Measurements from ENCODE around the gene LDHA.

LDHA gene

DNA sequence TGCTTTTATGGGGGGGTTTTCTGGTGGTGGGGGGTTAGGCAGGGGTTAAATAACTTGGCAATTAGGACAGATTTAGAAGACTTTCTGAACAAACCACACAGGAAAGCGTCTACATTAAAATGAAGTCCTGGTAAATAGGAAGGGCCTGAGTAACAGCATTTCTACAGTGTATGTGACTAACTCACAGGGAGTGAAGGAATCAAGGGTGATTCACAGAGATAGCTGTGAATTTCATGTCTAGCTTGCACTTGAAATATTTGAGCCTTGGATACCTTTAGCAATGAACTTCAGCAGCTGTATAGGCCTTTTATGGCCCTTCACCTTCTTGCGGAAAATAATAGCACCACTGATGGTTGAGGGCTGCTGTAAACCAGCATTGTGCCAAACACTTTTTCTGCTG is 26.1 kb upstream of the LDHA start (continued):
- TF ChIP-seq, protein P1, sequence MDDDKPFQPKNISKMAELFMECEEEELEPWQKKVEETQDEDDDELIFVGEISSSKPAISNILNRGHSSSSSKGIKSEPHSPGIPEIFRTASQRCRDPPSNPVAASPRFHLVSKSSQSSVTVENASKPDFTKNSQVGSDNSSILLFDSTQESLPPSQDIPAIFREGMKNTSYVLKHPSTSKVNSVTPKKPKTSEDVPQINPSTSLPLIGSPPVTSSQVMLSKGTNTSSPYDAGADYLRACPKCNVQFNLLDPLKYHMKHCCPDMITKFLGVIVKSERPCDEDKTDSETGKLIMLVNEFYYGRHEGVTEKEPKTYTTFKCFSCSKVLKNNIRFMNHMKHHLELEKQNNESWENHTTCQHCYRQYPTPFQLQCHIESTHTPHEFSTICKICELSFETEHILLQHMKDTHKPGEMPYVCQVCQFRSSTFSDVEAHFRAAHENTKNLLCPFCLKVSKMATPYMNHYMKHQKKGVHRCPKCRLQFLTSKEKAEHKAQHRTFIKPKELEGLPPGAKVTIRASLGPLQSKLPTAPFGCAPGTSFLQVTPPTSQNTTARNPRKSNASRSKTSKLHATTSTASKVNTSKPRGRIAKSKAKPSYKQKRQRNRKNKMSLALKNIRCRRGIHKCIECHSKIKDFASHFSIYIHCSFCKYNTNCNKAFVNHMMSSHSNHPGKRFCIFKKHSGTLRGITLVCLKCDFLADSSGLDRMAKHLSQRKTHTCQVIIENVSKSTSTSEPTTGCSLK (tag by site-specific recombination; IDR thresholded peaks at IDR 0.05) = no peak

GRCh38 chr11:18369398-18369797 is 25.0 kb upstream of the LDHA start:
- no peak overlapping the region for H3K27ac ChIP-seq (ENCODE audit: extremely low read depth, low read depth, low read length)
- TF ChIP-seq ZNF621 (tag by site-specific recombination; IDR thresholded peaks at IDR 0.05) (no peak), ZNF571 (tag by site-specific recombination; IDR thresholded peaks at IDR 0.05) (no peak), ZNF133 (tag by site-specific recombination; IDR thresholded peaks at IDR 0.05) (no peak), CTCF (tag by site-specific recombination; IDR thresholded peaks at IDR 0.05) (no peak), ZNF121 (tag by site-specific recombination; IDR thresholded peaks at IDR 0.05) (no peak), ZNF560 (tag by site-specific recombination; IDR thresholded peaks at IDR 0.05; ENCODE audit: borderline replicate concordance) (no peak), ZSCAN18 (tag by site-specific recombination; IDR thresholded peaks at IDR 0.05) (no peak), ZNF548 (tag by site-specific recombination; IDR thresholded peaks at IDR 0.05) (no peak), ZNF132 (tag by site-specific recombination; IDR thresholded peaks at IDR 0.05; ENCODE audit: borderline replicate concordance) (no peak), ZNF10 (tag by site-specific recombination; IDR thresholded peaks at IDR 0.05) (no peak), ZBTB49 (tag by site-specific recombination; IDR thresholded peaks at IDR 0.05; ENCODE audit: low read depth) (no peak), ZNF639 (tag by site-specific recombination; IDR thresholded peaks at IDR 0.05) (no peak), ZNF610 (tag by site-specific recombination; IDR thresholded peaks at IDR 0.05; ENCODE audit: borderline replicate concordance) (no peak), ZBTB7A (tag by site-specific recombination; IDR thresholded peaks at IDR 0.05; ENCODE audit: low read depth) (no peak), GLI2 (tag by site-specific recombination; IDR thresholded peaks at IDR 0.05; ENCODE audit: borderline replicate concordance, low read depth) (no peak), ZNF266 (tag by site-specific recombination; IDR thresholded peaks at IDR 0.05; ENCODE audit: low read depth) (no peak), ZNF324 (tag by site-specific recombination; IDR thresholded peaks at IDR 0.05) (no peak), KLF8 (tag by site-specific recombination; IDR thresholded peaks at IDR 0.05) (no peak)
- TF ChIP-seq, protein P2, sequence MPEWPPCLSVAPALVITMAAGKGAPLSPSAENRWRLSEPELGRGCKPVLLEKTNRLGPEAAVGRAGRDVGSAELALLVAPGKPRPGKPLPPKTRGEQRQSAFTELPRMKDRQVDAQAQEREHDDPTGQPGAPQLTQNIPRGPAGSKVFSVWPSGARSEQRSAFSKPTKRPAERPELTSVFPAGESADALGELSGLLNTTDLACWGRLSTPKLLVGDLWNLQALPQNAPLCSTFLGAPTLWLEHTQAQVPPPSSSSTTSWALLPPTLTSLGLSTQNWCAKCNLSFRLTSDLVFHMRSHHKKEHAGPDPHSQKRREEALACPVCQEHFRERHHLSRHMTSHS (tag by site-specific recombination; IDR thresholded peaks at IDR 0.05) = no peak
- TF ChIP-seq, protein P3, sequence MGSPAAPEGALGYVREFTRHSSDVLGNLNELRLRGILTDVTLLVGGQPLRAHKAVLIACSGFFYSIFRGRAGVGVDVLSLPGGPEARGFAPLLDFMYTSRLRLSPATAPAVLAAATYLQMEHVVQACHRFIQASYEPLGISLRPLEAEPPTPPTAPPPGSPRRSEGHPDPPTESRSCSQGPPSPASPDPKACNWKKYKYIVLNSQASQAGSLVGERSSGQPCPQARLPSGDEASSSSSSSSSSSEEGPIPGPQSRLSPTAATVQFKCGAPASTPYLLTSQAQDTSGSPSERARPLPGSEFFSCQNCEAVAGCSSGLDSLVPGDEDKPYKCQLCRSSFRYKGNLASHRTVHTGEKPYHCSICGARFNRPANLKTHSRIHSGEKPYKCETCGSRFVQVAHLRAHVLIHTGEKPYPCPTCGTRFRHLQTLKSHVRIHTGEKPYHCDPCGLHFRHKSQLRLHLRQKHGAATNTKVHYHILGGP (tag by site-specific recombination; IDR thresholded peaks at IDR 0.05) = no peak
- POLR2A ChIA-PET = interaction anchor here (1.0 kb wide), 1 partner anchor 15 kb away, joined by 3 read pairs; no protein-coding TSS in a partner anchor
- CTCF ChIA-PET = interaction anchor here (0.6 kb wide), 1 partner anchor 15 kb away, joined by 3 read pairs; no protein-coding TSS in a partner anchor
- H3K36me3 ChIP-seq (ENCODE audit: control insufficient read depth in 2 of 2, insufficient read depth in 1 of 2, low read length in 2 of 2) = peaks cover 7 to 37% of the 10 kb centered on the region in 2 experiments; a peak in 2 of 3 replicates
- no peak overlapping the region for H3K4me3 ChIP-seq (ENCODE audit: low read depth, low read length)
- no peaks in the 10 kb centered on the region for H3K9me3 ChIP-seq (ENCODE audit: control insufficient read depth, insufficient read depth, low read depth, low read length)
- H3K4me1 ChIP-seq (ENCODE audit: control insufficient read depth, insufficient read depth, low read length) = no peaks in the 10 kb centered on the region
